NCI-H2107 (cell line): ENCODE results near the gene CNDP2.
A peak's percentile ranks its signal among the peaks of the same experiment; 100 is the strongest.
"Not testable (repeated sequence)": the region's sequence is repeated elsewhere in the genome, so short reads cannot be mapped to it uniquely, and the experiment has no call there.

Source experiments
- DNase-seq: peaks from one replicate; lab custom pipeline; 2025; lab: John Stamatoyannopoulos, UW

The CNDP2 gene

DNA sequence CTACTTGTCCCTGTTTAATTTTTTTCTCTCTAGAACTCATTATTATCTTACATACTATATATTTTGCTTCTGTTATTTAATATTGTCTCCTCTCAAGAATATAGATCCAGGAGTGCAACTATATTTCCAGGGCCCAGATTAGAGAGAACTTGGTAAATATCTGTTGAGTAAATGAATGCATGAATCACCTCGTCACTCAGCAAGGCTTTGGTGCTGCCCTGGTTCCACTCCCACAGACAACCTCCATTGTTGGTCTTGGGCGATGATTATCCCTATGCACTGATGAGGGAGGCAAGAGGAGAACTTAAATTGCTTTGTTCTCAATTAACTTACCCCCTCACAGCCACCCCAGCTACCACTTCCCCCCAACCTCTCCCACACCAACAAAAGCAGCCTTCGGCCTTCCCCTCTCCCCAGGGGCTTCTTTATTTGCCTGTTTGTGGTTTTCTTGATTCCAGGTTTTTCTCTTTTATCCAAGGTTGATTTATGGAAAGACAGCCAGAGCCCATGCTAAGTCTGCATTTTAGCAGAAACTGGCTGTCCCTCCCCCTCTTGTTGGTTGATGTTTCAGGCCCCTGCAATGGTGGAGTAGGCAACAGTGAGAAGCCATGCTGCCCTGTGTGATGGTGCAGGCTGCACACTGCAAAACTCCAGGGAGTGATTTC is 22.1 kb upstream of the CNDP2 start:
- no peak for DNase-seq

DNA sequence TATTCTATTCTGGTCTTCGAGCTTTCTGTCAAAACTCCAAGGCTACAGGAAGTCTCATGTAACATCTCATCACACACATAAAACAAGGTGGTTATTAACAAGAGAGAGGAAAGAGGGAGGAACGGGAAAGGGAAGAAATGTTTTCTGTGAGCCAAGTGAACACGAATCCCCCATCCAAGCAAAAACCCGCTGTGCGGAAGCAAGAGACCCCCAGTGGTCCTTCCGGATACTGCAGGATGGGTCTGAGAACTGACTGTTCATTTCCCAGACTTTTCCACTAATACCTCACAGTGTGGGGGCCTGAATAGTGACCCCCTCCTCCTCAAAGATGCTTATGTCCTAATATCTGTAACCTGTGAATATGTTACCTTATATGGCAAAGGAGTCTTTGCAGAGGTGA is 20.0 kb upstream of the CNDP2 start:
- no peak for DNase-seq

DNA sequence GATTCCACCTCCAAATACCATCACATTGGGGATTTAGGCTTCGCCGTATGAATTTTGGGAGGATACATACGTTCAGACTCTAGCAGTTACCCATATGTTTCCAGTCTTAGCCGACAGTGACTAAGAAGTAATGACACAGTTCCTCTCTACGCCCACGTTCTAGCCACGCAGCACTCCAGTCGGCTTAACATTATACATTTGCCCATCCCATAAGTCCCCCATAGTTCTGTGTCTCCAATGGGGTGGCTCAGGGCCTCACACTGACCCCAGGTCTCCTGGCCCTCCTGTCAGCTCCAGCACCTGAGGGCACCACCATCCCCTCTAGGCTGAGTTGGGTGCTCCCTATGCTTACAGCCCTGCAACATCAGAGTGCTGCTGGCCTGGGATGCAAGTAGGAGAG is 18.4 kb upstream of the CNDP2 start:
- no peak for DNase-seq

DNA sequence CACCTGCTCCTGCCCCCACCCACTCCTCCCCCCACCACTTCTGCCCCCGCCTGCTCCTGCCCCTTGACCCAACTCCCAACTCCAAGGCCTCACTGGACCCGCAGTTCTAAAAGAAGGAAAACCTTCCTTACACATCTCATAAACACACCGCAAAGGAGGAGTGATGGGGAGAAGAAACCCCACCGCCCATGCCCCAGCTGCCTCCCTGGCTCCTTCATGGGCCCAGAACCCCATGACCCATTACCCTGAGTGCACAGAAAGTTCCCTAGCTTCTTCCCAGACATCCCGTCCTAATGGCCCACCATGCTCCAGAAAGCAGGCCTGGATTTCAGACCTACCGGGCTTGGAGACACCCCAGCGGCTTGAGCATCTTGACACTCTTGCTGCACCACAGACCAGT is 17.8 kb upstream of the CNDP2 start:
- no peak for DNase-seq

DNA sequence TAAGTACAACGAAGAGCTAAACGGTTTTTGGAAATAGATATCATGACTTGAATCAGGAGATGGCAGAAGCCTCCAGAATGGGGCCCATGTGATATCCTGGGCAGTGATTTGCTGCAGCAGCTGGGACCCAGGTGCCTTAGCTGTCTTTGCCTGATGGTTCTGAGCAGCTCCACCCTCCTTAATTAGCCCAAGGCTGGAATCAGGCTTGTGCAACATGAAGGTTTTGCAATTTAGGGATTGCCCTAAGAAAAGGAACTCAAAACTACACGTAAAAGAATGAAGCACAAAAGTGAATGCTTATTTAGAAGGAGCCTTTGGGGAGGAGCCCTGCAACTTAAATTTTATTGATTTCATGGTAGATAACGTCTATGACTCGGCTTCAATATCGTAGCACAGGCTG is 17.3 kb upstream of the CNDP2 start:
- DNase-seq: no peak

DNA sequence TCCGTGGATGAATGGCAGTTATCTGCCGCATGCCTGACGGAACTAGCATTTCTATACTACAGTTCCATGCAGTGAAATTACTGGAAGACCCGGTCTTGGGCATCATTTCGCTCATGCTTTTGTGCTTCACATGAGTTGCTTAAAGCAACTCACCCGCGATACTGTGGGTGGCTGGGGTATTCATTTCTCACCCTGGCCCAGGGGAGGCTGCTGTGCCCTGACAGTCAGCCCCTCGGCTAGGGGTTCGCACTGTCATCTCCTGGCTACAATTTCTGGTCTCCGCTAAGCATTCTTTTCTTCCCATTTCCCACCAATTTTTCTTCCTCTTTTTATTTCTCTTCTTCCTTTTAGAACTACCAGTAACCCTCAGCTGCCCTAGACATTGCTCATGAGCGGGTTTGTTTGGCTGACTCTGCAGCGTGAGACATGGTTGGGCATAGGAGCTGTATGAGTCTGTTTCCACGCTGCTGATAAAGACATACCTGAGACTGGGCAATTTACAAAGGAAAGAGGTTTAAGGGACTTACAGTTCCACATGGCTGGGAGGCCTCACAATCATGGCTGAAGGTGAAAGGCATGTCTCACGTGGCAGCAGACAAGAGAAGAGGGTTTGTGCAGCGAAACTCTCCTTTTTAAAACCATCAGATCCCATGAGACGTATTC is 16.5 kb upstream of the CNDP2 start:
- no peak for DNase-seq

DNA sequence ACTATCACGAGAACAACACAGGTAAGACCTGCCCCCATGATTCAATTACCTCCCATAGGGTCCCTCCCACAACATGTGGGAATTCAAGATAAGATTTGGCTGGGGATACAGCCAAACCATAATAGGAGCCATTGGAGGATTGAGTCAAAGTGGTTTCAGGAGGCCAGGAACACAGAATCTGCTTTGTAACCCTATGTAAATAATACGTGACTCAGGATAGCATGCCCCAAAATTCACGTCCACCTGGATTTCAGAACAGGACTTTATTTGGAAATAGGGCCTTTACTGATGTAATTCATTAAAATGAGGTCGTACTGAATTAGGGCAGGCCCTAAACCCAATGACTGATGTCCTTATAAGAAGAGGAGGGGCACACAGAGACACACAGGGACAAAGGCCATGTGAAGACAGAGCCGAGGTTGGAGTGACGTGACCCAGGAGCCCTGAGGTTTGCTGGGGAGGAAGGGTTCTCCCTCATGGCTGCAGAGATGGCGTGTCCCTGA is 16.0 kb upstream of the CNDP2 start:
- no peak for DNase-seq

DNA sequence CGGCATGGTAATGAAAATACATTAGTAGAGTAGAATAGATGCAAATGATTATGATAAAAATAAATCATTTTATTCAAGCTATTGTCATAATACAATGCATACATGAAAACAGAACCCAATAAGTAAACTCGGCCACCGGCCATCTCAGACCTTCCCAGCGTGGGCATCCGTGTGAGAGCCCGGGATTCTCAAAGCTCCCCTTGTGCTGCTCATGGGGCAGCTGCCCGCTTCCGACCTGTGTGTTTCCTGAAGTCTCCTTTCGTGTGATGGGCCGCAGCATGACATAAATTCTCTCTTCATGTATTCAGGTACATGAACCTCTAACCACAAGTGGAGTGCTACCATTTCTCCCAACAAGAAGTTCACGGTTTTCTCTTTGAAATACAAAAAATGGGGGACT is 13.5 kb upstream of the CNDP2 start:
- no peak for DNase-seq

DNA sequence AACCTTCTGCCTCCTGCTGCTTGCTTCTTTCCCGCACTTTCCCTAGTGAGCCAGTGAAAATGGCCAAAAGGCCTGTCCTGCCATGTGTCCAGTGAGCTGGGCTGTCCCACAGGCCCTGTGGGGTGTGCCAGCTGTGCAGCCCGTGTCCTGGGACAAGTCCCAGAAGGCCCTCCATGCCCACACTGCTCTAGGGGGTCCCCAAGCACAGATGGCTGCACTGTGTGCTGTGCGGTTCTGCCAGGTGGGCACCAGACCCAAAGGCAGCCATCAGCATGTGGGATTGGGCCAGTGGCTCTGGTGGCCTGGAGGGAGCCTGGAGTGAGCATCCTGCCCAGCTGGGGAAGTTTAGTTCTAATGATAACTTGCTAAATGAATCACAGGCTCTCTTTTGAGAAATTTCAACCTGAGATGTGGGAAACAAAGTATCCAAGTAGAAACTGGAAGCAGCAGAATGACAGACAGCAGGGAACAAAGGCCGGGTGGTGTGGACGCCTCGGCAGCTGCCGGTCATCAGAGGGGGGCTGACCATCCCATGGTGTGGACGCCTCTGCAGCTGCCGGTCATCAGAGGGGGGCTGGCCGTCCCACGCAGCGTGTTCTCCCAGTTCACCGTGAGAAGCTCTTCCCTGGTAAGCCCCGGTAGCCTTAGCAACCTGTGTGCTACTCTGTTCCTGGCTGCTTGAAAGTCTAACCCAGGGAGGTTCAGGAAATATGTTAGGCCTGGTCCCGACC is 9.9 kb upstream of the CNDP2 start:
- DNase-seq: no peak

DNA sequence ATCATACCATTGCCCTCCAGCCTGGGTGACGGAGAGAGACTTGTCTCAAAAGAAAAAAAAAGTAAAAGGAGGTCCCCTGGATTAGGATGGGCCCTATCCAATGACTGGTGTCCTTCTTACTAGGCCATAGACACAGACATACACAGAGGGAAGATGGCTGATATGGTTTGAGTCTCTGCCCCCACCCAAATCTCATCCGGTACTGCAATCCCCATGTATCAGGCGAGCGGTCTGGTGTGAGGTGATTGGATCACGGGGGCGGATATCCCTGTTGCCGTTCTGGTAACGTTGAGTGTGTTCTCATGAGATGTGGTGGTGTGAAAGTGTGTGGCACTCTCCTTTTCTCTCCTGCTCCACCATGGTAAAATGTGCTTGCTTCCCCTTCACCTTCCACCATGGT is 7.8 kb upstream of the CNDP2 start:
- no peak for DNase-seq

DNA sequence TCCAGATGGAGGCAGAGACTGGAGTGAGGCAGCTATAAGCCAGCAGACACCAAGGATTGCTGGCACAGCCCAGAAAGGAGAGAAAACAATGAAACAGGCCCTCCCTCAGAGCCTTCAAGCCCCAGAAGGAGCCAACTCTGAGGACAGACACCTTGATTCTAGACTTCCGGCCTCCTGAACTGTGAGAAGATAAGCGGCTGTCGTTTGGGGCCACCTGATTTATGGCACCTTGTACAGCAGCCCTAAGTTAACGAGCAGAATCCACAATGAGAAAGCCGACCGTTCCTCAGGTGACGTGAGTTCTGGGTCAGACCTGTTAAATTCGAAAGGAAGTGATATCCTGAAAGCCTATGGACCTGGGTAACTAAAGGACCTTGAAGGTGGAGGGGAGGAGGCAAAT is 7.3 kb upstream of the CNDP2 start:
- DNase-seq: no peak

DNA sequence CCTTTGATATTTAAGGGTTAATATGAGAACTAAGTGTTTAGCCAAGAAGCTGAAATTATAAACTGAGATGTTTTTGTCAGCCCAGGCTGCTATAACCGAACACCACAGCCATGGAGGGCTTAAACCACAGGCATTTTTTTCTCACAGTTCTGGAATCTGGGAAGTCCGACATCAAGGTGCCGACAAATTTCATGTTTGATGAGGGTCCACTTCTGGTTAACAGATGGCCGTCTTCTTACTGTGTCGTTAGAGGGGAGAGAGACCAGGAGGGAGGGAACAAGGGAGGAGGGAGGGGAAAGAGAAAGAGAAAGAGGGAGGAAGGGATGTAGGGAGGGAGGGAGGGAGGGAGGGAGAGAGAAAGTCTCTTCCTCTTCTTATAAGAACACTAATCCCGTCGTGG is 6.5 kb upstream of the CNDP2 start:
- DNase-seq: no peak

DNA sequence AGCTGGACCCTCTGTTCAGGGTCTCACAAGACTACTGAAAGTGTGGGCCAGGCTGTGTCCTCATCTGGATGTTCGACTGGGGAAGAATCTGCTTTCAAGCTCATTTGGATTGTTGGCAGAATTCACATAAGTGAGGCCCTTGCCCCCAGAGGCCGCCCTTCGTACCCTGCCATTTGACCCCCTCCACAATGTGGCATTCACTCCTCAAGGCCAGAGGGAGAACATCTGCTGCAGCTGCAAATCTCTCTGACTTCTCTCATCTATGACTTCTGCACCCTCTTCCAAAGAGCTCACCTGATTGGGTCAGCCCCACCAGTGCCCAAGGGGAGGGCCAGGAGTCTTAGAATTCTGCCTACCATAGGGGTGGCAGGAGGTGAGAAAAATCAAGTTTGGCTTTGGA is 3.9 kb upstream of the CNDP2 start:
- no peak for DNase-seq

DNA sequence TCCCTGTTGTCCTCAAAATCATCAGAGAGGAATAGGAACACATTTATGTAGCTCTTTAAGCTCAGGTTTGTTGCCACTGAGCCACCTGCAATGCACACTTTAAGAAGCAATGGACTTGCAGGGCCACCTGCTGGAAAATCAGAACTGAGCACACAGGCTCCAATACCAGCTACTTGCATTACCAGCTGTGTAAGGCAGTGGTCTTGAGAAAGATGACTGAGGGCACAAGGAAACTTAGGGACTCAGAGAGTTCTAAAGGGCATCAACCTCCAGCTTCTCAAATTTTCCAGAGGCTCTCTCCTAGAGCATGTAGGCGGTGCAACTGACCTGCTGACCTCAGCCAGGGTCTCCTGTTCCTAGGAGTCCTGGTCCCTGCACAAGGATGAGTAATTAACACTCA is 2.5 kb upstream of the CNDP2 start:
- DNase-seq: peak; percentile 33

DNA sequence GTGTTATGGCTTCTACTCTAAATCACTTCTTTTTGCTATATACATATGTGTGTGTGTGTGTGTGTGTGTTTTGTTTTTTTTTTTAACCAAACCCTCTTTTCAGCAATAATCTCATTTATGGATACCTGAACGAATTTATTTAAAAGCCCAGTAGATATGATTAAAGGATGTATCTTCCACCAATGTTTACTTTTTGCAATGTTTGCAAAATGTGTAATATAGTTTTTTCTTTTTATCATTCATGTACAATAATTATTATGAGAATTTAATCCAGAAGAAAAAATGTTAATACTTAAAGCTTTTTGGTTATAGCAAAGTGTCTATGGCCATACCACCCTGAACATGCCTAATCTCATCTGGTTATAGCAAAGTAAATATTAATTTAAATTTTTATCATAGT is 1.6 kb upstream of the CNDP2 start:
- DNase-seq: no peak

DNA sequence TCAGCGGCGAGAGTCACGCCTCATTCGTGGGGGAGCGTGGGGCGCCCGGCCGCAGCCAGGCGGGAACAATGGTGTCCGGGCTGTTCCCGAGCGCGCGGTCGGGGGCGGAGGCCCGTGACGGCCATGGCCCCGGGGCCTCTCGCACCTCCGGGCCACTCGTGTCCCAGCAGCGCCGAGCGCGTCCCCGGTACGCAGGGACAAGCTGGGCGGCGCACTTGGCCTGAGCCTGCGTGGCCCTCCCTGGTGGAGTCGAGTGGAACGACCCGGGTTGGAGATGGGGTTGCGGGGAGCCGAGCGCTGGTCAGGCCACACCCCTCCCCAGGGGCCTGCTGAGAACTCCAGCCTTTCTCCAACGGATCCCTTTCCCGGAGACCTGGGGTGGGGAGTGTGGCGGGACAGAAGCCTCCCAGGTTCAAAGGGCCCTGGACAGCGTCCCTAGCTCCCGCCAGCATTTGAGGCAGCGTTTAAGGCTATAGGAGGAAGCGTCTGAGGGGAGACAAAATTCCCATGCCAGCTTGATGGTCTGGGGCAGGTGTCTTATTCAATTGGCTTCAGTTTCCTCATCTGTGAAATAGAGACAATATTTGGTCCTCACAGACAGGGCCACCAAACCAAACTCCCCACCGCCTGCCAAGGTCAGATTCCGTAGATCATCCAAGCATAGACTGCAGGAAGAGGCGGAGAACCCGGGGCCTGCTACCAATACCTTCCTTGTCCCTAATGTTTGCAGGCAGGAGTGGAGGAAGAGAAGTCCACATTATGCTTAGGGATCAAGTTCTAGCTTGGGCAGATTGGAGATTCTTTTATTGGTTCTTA is 553 bp downstream of the CNDP2 start:
- no peak for DNase-seq

DNA sequence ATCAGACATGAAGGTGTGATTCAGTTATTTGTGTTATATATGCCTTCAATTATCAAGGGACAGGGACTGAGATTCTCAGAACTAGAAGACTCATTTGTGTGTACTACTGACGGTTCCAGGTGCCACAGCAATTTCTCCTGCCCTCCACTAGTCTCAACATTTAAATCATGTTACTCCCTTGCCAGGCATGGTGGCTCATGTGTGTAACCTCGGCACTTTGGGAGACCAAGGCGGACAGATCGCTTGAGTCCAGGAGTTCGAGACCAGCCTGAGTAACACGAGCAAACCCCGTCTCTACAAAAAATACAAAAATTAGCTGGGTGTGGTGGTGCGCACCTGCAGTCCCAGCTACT is 1.1 kb downstream of the CNDP2 start:
- no peak for DNase-seq

DNA sequence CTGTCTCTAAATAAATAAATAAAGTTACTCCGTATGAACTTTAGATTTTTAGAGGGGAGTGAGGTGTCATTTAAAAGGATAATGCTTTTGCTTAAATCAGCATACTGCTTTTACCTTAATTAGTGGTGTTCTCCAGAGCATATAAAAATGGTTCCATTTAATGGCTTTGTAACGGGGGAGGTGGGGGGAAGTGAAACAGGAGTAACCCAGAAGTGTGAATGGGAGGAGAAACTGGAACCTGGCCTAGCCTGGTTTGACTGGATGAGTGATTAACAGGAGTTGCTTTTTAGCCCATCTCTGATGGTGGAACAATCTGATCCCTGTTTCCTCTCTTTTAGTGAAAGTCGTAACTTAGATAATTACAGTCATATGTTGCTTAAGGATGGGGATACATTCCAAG is 1.6 kb downstream of the CNDP2 start:
- DNase-seq: no peak

DNA sequence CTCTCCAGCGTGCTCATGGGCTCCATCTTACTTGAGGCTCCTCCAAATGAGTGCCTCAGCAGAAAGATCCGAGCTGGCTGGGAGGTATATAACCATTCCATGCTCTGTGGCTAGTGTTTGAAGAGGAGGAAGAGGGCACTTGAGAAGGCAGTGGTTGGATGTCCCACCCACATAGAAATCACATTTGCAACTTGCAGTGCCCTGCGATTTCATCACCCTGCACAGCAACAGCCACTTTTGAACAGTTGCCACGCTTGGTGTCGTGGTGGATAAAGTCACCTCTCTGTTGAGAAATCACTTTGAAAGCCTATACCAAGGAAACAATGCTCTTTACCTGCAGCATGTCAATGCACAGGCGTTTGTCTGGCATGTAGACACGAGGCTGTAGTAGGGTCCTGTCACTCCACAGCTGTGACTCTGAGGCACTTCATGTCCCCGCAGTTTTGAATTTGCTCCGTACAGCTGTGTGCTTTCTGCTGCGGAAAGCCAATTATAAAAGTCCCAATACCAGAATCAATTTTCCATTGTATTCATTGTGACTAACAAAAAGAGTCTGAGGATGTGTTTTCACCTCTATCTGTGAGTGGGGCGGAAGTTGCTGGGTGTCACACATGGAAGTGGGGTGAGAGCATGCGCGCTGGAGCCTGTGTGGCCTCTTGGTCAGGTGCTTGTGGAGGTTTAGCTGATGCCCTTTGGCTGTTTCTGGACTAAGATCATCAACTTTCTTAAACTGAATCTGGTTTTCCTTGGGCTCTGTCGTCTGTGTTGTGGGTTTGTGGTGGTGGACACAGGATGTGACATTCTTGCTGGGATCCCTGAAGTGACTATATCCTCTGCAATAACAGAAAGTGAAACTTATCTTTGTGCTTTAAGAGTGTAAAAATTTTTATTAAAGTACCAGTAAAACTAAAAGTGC is 2.8 kb downstream of the CNDP2 start:
- DNase-seq: peak; percentile 27

DNA sequence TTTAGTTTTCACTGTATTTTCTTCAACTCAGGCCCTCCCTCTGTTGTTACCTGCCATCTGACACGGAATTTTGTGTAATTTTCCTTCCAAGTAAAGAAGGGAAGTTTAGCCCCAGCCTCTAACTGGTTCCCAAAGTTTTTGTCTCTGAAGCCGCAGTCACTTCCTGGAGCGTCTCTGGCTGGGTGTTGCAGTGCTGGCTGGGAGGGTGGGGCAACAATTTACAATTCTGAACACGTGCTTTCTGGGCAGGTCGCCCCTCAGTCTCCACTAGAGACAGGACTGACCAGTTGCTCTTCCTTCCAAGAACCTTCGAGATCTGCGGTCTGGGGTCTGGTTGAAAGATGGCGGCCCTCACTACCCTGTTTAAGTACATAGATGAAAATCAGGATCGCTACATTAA is 3.5 kb downstream of the CNDP2 start:
- no peak for DNase-seq

DNA sequence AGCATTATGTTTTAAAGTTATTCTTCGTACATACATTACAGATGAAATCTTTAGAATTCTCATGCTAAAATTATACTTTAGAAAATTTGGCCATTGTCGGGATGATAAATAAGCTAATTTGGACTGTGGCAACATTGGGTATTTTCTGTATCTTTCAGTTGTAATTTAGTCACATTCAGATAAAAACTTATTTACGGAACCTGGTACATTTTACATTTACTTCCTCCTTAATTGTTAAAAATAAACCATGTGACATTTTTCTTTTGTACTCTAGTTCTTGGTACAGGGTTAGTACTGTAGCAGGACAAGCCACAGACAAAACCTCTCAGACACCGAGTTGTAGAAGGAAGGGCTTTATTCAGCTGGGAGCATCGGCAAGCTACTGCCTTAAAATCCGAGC is 4.2 kb downstream of the CNDP2 start:
- DNase-seq: no peak

DNA sequence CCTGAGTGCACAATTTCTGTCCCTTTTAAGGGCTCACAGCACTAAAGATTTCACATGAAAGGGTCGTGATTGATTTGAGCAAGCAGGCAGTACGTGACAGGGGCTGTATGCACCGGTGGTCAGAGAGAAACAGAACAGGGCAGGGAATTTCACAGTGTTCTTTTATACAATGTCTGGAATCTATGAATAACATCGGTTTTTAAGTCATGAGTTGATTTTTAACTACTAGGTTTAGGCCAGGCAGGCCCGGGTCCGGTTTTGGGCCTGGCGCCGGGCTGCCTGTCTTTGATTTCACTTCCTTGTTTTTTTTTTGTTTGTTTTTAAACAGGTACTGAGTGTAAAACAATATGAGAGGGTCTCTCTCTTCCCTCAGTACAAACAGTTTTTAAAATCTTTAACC is 4.6 kb downstream of the CNDP2 start:
- DNase-seq: not testable (repeated sequence)
